K562 (cell line): ENCODE measurements around the gene PPP2R5A. TPM values are rescaled to one million over a fixed set of nuclear protein-coding genes. Genes with fewer than 3 reads are reported as not detected.

Experiments
- ATF4 ChIP-seq: fragments of 450-650 bp; formaldehyde crosslinking; IDR thresholded peaks from 2 replicates; pipeline ENCODE4 v1.4.0; 2022; ENCODE audit warnings: mild to moderate bottlenecking, moderate library complexity
- ELF2 ChIP-seq: fragments of 250-450 bp; sonication (Bioruptor Pico); IDR thresholded peaks from 2 replicates; pipeline ENCODE4 v1.5.0; 2021; ENCODE audit warnings: mild to moderate bottlenecking
- FOXA1 ChIP-seq: fragments of 450-650 bp; IDR thresholded peaks from 2 replicates; pipeline ENCODE4 v1.6.1; 2016; ENCODE audit warnings: mild to moderate bottlenecking, borderline replicate concordance
- HMGN3 ChIP-seq: IDR thresholded peaks from 2 replicates; pipeline ENCODE4 v1.6.1; 2011; ENCODE audit warnings: borderline replicate concordance, low read depth, mild to moderate bottlenecking, mixed read lengths, low read length; ENCODE audit not compliant: insufficient read length; ENCODE audit errors: extremely low read depth
- IRF9 ChIP-seq: fragments of 450-650 bp; IDR thresholded peaks from 2 replicates; pipeline ENCODE4 v1.6.1; 2016; ENCODE audit warnings: missing biosample characterization, missing genetic modification characterization
- MBD1 ChIP-seq: fragments of 250-450 bp; sonication (Bioruptor Pico); IDR thresholded peaks from 2 replicates; pipeline ENCODE4 v1.8.0; 2022; ENCODE audit warnings: inconsistent platforms
- NR2F6 ChIP-seq: fragments of 450-650 bp; formaldehyde crosslinking; IDR thresholded peaks from 2 replicates; pipeline ENCODE4 v1.4.0; 2020; ENCODE audit warnings: mild to moderate bottlenecking
- NR4A1 ChIP-seq, 2 experiments: fragments of 250-450 bp in 1 of 2; fragments of 450-650 bp in 1 of 2; sonication (Bioruptor Pico) in 1 of 2; IDR thresholded peaks; 2 replicates each; pipeline versions ENCODE4 v1.4.0 to v1.6.1; 2016 to 2020; ENCODE audit warnings: mild to moderate bottlenecking in 2 of 2, missing compliant biosample characterization in 1 of 2, missing genetic modification characterization in 1 of 2, moderate library complexity in 1 of 2
- OTX1 ChIP-seq: fragments of 450-650 bp; formaldehyde crosslinking; IDR thresholded peaks from 2 replicates; pipeline ENCODE4 v1.4.0; 2022; ENCODE audit warnings: mild to moderate bottlenecking
- PHB2 ChIP-seq: fragments of 450-650 bp; IDR thresholded peaks from 2 replicates; pipeline ENCODE4 v1.6.1; 2017; ENCODE audit warnings: low read depth
- PPARD ChIP-seq: fragments of 250-450 bp; sonication (Bioruptor Pico); IDR thresholded peaks from 2 replicates; pipeline ENCODE4 v1.8.0; 2022; ENCODE audit warnings: inconsistent platforms, mild to moderate bottlenecking, moderate library complexity
- SPI1 ChIP-seq: IDR thresholded peaks from 2 replicates; pipeline ENCODE4 v1.6.1; 2011; ENCODE audit warnings: low read depth, low read length, control low read depth, borderline replicate concordance
- TCF3 ChIP-seq: sonication (generic); formaldehyde crosslinking; IDR thresholded peaks from 2 replicates; pipeline ENCODE4 v1.4.0; 2020; ENCODE audit warnings: mild to moderate bottlenecking, missing genetic modification reagents
- ZBTB34 ChIP-seq: fragments of 250-450 bp; sonication (Bioruptor Pico); IDR thresholded peaks from 2 replicates; pipeline ENCODE4 v1.8.0; 2021; ENCODE audit warnings: mild to moderate bottlenecking, moderate library complexity
- ZBTB49 ChIP-seq: sonication (generic); formaldehyde crosslinking; IDR thresholded peaks from 2 replicates; pipeline ENCODE4 v1.8.0; 2022; ENCODE audit warnings: missing genetic modification reagents, mild to moderate bottlenecking, borderline replicate concordance
- ZBTB9 ChIP-seq: fragments of 450-650 bp; formaldehyde crosslinking; IDR thresholded peaks from 2 replicates; pipeline ENCODE4 v1.4.0; 2020; ENCODE audit warnings: mild to moderate bottlenecking, moderate library complexity
- ZNF134 ChIP-seq: fragments of 250-450 bp; sonication (Bioruptor Pico); conservative IDR thresholded peaks from 2 replicates; pipeline ENCODE4 v1.4.0; 2020
- ZNF316 ChIP-seq: fragments of 450-650 bp; IDR thresholded peaks from 2 replicates; pipeline ENCODE4 v1.6.1; 2016
- ZNF707 ChIP-seq: fragments of 250-450 bp; sonication (Bioruptor Pico); conservative IDR thresholded peaks from 2 replicates; pipeline ENCODE4 v1.8.0; 2022; ENCODE audit warnings: inconsistent platforms, mild to moderate bottlenecking, moderate library complexity
- polyA plus RNA-seq, 8 experiments: library from polyadenylated mRNA; depleted of rRNA in 4 of 8; stranded (reverse) in 5 of 8; unstranded in 3 of 8; fragments of >200 nt; fragmentation: Nextera tagmentation in 2 of 8; fragmentation: Illumina TruSeq in 1 of 8; extraction: Ambion mirVana in 2 of 8; extraction: Trizol in 1 of 8; gene quantifications; 2 replicates each; pipeline versions ENCODE4 v1.2.1 to v1.2.3, GENCODE V29; 2011 to 2014; ENCODE audit warnings: inconsistent platforms in 1 of 8, missing spikeins in 1 of 8
- total RNA-seq, 7 experiments: library from RNA; depleted of rRNA in 6 of 7; stranded (reverse); fragments of >200 nt in 6 of 7; fragmentation: Illumina TruSeq in 2 of 7; extraction: Trizol in 2 of 7; gene quantifications; 2 replicates each; pipeline versions ENCODE4 v1.2.1 to v1.2.3, GENCODE V29; 2011 to 2021; ENCODE audit warnings: low replicate concordance in 1 of 7

PPP2R5A gene
- total and polyA plus RNA-seq, 9 of the 15 experiments (the other 6 are each of a cell fraction or from before 2014, with no cell fraction given): 26.9 to 106 (median 64.3) TPM

- no peak for TF ChIP-seq ZBTB49
- peak; percentile 61; the same call in 1 of the 2 replicates for TF ChIP-seq SPI1
- TF ChIP-seq ZNF316: no peak
- TF ChIP-seq OTX1 (CRISPR knock-in tag): peak; percentile 80; the same call in 1 of the 2 replicates
- no peak for TF ChIP-seq PHB2
- no peak for TF ChIP-seq NR4A1 (CRISPR knock-in tag; IDR thresholded peaks at IDR 0.05)
- no peak for TF ChIP-seq NR4A1 (tag; IDR thresholded peaks at IDR 0.05)
- no peak for TF ChIP-seq ELF2
- no peak for TF ChIP-seq IRF9
- TF ChIP-seq ZNF707 (CRISPR knock-in tag): no peak
- no peak for TF ChIP-seq ZNF134 (CRISPR knock-in tag)
- TF ChIP-seq FOXA1: no peak
- TF ChIP-seq TCF3 (CRISPR knock-in tag): no peak
- TF ChIP-seq NR2F6: no peak
- TF ChIP-seq ZBTB34 (CRISPR knock-in tag): no peak
- no peak for TF ChIP-seq PPARD (CRISPR knock-in tag)
- peak; percentile 52; the same call in 1 of the 2 replicates for TF ChIP-seq ZBTB9 (CRISPR knock-in tag)
- no peak for TF ChIP-seq MBD1 (CRISPR knock-in tag)
- TF ChIP-seq ATF4 (CRISPR knock-in tag): 0 out of 2 replicates have a peak, but pooled peaks have one; percentile 26
- no peak for TF ChIP-seq HMGN3
These were observed 28.8 kb upstream of the PPP2R5A start (continued) for GRCh38 chr1:212256369-212256768.
